Measurements from ENCODE around the gene GAL3ST2.
A peak's percentile ranks its signal among the peaks of the same experiment; 100 is the strongest.
"Not testable (repeated sequence)": the region's sequence is repeated elsewhere in the genome, so short reads cannot be mapped to it uniquely, and the experiment has no call there.

Gene GAL3ST2

GRCh38 chr2:241776336-241777169 is at the start of gene GAL3ST2:
Gene GAL3ST2 (plus strand): TSS chr2:241776822. CDS start chr2:241776956, 134 bp downstream.
- no peak for DNase-seq (ENCODE audit: low read depth in 2 of 2)

DNA sequence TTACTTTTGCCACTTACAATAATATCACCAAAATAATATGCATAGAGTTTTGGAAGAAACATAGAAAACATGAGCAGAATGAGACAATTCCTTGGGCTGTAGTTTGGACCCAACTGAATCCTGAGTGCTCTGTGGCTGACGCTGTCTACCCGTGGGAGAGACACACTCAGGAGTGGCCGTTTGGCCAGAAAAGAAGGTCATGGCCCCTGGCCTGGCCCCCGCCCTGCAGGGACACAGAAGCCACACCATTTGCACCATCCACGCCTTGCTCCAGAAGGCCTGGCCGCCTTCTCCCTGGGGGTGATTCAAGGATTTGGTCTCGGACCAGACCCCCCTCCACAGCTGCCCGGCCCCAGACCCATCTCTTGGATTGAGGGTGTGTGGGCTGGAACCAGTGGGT is 48.6 kb upstream of the GAL3ST2 start:
- DNase-seq (ENCODE audit: low read depth in 2 of 2), result no peak

DNA sequence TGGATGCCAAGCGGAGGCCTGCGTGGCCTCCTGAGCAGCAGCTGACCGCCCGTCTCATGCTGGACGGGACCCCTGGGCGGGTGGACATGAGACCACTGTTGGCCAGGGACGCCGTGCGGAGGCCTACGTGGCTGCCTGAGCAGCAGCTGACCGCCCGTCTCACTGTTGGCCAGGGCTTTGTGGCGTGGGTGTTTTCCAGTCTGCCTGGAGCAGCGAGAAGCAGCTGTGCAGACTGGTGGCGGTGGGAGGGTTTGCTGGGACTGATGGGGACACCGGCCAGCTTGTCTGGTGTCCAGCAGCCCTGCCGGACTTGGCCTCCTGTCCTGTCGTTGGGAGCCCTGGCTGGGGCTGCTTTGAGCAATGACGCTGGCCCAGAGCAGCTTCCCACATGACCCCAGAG is 48.0 kb upstream of the GAL3ST2 start:
- no peak for DNase-seq (ENCODE audit: low read depth in 2 of 2)

DNA sequence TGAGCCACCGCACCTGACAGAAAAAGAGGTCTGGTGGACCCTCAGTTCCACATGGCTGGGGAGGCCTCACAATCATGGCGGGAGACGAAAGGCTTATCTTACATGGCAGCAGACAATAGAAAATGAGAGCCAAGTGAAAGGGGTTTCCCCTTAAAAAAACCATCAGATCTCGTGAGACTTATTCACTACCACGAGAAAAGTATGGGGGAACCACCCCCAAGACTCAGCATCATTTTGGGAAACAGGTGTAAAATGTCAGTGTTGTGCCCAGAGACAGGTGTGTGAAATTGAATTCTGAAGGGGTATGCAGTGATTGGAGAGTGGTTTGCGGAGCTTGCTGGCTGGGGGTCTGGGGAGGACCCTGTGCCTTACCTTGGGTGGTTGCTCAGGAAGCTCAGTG is 46.8 kb upstream of the GAL3ST2 start:
- no peak for DNase-seq (ENCODE audit: low read depth in 2 of 2)

DNA sequence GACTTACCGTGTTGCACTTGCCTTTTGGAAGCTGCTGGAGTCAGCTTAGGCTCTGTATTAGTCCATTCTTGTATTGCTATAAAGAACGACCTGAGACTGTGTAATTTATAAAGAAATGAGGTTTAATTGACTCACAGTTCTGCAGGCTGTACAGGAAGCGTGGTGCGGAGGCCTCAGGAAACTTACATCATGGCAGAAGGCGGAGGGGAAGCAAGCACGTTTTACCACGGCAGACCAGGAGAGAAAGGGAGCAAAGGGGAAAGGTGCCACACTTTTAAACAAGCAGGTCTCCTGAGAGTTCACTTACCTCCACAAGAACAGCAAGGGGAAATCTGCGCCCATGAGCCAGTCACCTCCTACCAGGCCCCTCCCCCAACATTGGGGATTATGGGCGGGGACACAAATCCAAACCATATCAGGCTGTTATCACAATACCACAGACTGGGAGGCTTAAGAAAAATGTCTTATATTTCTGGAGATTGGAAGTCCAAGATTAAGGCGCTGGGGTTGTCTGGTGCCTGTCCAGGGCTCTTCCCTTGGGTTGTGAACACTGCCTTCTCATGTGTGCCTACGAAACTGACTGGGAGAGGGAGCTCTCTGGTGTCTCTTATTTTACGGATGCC is 45.8 kb upstream of the GAL3ST2 start:
- no peak for DNase-seq (ENCODE audit: low read depth in 2 of 2)

- peak in 1 of 2 experiments; percentile 1 for DNase-seq (ENCODE audit: low read depth in 2 of 2)
These were observed 44.0 kb upstream of the GAL3ST2 start for GRCh38 chr2:241732513-241733186.

- no peak for DNase-seq (ENCODE audit: low read depth in 2 of 2)
These were observed 43.0 kb upstream of the GAL3ST2 start for GRCh38 chr2:241733391-241734207.

DNA sequence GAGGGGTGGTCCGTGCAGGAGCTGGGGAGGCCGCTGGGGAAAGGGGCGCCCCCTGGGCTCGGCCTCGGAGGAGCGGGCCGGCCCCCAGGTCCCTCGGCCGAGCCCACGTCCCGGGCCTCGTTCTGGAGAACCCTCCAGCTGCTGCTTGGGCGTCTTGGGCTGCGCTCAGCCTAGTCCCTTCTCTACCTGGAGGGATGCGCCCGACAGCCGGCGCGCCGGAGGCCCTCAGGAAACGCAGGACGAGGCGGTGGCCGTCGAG is 42.5 kb upstream of the GAL3ST2 start:
- no peak for DNase-seq (ENCODE audit: low read depth in 2 of 2)

GRCh38 chr2:241734467-241735208 is 42.0 kb upstream of the GAL3ST2 start, which contains the start of gene D2HGDH:
Gene D2HGDH (plus strand): TSS chr2:241734630. CDS start chr2:241735225, 595 bp downstream.
- DNase-seq (ENCODE audit: low read depth in 2 of 2), result peak; percentile 42 to 52

DNA sequence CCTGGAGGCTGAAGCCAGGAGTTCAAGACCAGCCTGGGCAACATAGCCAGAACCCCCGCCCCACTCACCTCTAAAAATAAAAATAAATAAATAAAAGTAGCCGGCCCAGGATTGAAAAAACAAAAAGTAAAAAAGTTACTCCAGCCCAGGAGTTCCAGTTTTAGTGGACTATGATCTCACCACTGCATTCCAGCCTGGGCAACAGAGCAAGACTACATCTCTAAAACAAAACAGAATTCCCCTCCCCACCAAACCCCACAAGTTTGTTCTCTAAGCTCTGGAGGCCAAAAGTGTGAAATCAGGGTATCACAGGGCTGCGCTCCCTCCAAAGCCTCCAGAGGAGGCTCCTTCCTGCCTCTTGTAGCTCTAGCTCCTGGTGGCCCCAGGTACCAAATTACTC is 40.5 kb upstream of the GAL3ST2 start:
- no peak for DNase-seq (ENCODE audit: low read depth in 2 of 2)

DNA sequence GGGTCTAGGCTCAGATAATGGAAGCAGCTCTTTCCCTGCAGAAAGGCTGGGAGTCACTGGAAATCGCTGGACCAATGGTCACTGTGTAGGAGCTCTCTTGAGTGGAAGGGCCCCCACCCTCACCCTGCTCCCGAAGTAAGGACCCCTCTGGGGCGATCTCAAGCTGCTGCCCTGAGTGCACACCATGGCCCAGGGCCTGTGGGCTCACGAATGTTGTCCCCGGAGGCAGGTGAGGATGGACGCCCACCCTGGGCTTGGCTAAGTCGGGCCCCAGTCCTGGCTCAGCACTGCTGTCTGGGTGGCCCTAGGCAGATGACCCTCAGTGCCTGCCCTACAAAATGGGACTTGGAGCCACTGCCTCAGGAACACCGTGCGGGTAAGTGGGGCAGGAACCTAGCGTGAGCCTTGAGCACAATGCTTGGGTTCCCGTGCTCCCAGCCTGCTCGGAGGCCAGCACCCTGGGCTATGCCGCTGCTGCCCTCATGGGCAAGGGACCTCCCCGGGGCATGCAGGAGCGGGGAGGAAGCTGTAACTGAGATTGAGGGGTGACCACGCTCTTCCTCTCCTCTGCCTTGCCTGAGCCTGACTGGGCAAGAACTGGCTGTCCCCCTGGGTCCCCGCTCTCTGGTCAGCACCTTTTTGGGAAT is 38.5 kb upstream of the GAL3ST2 start:
- DNase-seq (ENCODE audit: low read depth in 2 of 2), result no peak

GRCh38 chr2:241739177-241739576 is 37.4 kb upstream of the GAL3ST2 start:
- DNase-seq (ENCODE audit: low read depth in 2 of 2), result no peak

- DNase-seq (ENCODE audit: low read depth in 2 of 2), result peak in 1 of 2 experiments; percentile 1
These were observed 37.0 kb upstream of the GAL3ST2 start for GRCh38 chr2:241739651-241740050.

DNA sequence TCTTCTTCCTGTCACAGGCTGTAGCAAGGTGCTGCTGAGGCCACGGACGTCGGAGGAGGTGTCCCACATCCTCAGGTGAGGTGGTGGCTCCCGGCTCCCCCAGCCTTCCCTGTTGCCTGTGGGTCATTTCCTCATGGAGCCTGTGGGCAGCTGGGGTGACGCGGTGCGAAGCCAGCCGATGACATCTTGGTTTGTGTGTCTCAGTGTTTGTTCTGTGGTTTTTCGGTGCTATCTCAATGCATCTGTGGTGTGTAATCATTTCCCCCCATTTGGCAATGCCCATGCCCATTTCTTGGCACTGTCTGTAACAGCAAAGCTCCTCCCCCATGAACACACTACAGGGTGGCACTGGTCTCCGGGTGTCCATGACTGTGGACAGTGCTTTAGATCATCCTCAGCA is 35.6 kb upstream of the GAL3ST2 start:
- no peak for DNase-seq (ENCODE audit: low read depth in 2 of 2)

- no peak for DNase-seq (ENCODE audit: low read depth in 2 of 2)
These were observed 34.2 kb upstream of the GAL3ST2 start for GRCh38 chr2:241742320-241742939.

- not testable (repeated sequence) for DNase-seq (ENCODE audit: low read depth in 2 of 2)
These were observed 33.6 kb upstream of the GAL3ST2 start for GRCh38 chr2:241743008-241743407.

- DNase-seq (ENCODE audit: low read depth in 2 of 2), result no peak
These were observed 33.0 kb upstream of the GAL3ST2 start for GRCh38 chr2:241743620-241744019.

- DNase-seq (ENCODE audit: low read depth in 2 of 2), result no peak
These were observed 32.4 kb upstream of the GAL3ST2 start for GRCh38 chr2:241744028-241744754.

- no peak for DNase-seq (ENCODE audit: low read depth in 2 of 2)
These were observed 31.3 kb upstream of the GAL3ST2 start for GRCh38 chr2:241745276-241745675.

DNA sequence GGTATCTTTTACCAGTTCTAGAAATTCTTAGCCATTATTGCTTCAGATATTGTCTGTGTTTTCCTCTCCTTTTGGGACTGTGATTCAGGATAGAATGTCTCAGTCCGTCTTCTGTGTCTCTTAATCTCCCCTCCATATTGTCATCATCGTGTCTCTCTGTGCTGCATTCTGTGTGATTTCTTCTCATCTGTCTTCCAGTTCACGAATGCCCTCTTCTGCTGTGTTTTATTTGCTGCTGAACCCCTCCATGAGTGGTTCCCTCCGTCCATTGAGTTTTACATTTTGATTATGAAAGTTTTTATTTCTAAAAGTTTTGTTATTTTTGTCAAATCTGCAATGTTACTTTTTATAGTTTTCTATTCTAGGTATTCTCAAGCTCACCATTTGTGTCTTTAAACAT is 30.5 kb upstream of the GAL3ST2 start:
- DNase-seq (ENCODE audit: low read depth in 2 of 2), result no peak

All from fibroblast of skin of left biceps (primary cell).